ENCODE data around the gene SLC40A1. TPM values are rescaled to one million over a fixed set of nuclear protein-coding genes. Genes with fewer than 3 reads are reported as not detected.
A peak's percentile ranks its signal among the peaks of the same experiment; 100 is the strongest.

The SLC40A1 gene
- total RNA-seq, 1 donor = 19.7 TPM

DNA sequence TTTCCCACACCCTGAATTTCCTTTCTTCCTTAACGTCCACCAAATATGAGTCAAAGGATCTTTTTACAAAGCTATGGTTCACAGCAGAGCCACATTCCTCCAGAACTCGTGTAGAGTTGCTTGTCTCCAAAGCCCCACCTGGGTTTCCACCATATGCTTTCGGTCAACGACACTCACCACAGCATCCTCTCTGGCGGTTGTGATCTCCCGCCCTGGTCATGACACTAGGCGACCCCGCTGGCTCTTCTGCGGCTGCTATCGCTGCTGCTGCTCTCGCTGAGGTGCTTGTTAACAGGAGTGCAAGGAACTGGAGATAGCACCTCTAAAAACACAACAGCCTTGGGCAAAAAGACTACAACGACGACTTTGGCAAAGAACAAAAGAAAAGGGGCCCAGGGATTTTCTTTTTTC, 340 bp downstream of the SLC40A1 start:
- peak overlapping the region; percentile 63 for H3K4me3 ChIP-seq (ENCODE audit: low read depth, low read length)
- no peak for DNase-seq (ENCODE audit: low read depth)
- no peak for TF ChIP-seq CTCF (IDR thresholded peaks at IDR 0.05; ENCODE audit: insufficient read depth, low read length)

GRCh38 chr2:189579585-189580186, 900 bp downstream of the SLC40A1 start:
- H3K4me3 ChIP-seq (ENCODE audit: low read depth, low read length) = peak overlapping the region; percentile 63
- TF ChIP-seq CTCF (IDR thresholded peaks at IDR 0.05; ENCODE audit: insufficient read depth, low read length) = no peak
- DNase-seq (ENCODE audit: low read depth) = peak; percentile 68

- DNase-seq (ENCODE audit: low read depth) = no peak
- no peak overlapping the region for H3K4me3 ChIP-seq (ENCODE audit: low read depth, low read length)
- no peak for TF ChIP-seq CTCF (IDR thresholded peaks at IDR 0.05; ENCODE audit: insufficient read depth, low read length)
Measured at GRCh38 chr2:189578272-189578950, 2.2 kb downstream of the SLC40A1 start.

GRCh38 chr2:189577121-189577520, 3.5 kb downstream of the SLC40A1 start:
- no peak overlapping the region for H3K4me3 ChIP-seq (ENCODE audit: low read depth, low read length)
- TF ChIP-seq CTCF (IDR thresholded peaks at IDR 0.05; ENCODE audit: insufficient read depth, low read length) = no peak
- DNase-seq (ENCODE audit: low read depth) = no peak

- no peak overlapping the region for H3K4me3 ChIP-seq (ENCODE audit: low read depth, low read length)
- no peak for TF ChIP-seq CTCF (IDR thresholded peaks at IDR 0.05; ENCODE audit: insufficient read depth, low read length)
- no peak for DNase-seq (ENCODE audit: low read depth)
Measured at GRCh38 chr2:189576396-189576795, 4.2 kb downstream of the SLC40A1 start.

- no peak for TF ChIP-seq CTCF (IDR thresholded peaks at IDR 0.05; ENCODE audit: insufficient read depth, low read length)
- H3K4me3 ChIP-seq (ENCODE audit: low read depth, low read length) = no peak overlapping the region
- no peak for DNase-seq (ENCODE audit: low read depth)
Measured at GRCh38 chr2:189574793-189575475, 5.7 kb downstream of the SLC40A1 start.

Data from fibroblast of the aortic adventitia (primary cell).